Stimulated activated CD4-positive, alpha-beta T cell treated with anti-CD3 and anti-CD28 coated beads, Interleukin-2, amount 100 ng/mL, for 24 hours (primary cell): ENCODE measurements around the gene MSL1.

ENCODE experiments used
- DNase-seq, 2 donors: peaks; one replicate each; pipeline ENCODE4 v3.0.0-alpha.2; 2020

Gene MSL1

DNA sequence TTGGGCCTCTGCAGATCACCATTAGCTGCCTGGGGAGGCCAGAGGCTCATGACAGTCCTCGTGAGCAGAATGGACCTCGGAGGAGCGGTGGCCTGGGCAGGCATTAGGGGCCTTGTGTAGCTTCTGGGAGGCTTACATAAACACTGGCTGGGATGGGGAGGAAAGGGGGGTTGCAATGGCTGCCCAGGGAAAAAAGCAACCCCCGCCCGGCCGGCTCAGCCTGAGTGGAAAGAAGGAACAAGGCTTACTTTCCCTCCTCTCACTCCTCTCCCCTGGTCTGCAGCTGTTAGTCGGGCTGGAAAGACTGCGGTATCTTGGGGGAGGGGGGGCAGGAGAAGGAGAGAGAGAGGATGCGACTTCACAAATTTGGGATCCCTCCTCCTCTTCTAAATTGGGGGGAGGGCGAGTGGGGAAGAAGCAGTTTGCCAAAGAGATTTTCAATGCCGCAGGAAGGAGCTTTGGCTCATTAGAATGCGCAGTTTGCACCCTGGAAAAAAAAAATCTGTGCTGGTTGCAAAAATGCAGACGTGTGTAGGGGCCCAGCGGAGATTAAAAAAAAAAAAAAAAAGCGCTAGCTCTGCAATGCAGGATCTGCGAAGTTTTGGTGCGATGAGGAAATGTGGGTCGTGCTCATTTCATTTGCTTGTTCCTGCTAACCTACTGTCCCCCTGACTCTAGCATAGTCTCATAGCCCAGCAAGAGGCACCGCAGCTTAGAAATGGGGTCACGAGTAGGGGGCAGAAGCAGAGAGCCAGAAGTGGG, 14.8 kb upstream of the MSL1 start:
- DNase-seq: no peak

GRCh38 chr17:40107522-40108174, 14.1 kb upstream of the MSL1 start:
- peak in 1 of 2 donors; percentile 25 for DNase-seq

DNA sequence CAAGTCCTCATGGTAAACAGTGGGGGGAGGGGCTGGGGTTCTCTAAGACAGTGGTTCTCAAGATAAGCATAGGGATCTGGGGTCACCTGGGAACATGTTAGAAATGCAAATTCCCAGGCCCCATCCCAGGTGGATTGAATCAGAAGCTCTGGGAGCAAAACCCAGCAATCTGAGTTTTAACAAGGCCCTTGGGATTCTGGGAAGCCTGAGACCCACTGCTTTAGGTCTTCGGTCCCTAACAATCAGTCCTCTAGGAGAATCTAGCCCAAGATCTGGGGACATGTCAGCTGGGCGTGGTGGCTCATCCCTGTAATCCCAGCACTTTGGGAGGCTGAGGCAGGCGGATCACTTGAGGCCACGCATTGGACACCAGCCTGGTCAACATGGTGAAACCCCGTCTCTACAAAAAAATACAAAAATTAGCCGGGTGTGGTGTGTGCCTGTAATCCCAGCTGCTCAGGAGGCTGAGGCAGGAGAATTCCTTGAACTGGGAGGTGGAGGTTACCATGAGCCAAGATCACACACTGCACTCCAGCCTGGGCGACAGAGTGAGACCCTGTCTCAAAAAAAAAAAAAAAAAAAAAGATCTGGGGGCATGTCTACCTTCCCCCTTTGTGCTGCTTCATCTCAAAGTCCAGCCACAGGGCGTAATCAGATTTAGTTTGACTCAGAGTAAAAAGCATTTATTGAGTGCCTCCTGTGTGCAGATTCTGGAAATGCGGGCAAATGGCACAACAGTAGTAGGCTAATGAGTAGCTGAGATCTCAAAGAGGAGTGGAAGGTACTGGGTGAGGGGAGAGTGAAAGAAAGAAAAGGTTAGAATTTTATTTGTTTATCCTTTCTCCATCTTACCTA, 12.6 kb upstream of the MSL1 start:
- DNase-seq: no peak

DNA sequence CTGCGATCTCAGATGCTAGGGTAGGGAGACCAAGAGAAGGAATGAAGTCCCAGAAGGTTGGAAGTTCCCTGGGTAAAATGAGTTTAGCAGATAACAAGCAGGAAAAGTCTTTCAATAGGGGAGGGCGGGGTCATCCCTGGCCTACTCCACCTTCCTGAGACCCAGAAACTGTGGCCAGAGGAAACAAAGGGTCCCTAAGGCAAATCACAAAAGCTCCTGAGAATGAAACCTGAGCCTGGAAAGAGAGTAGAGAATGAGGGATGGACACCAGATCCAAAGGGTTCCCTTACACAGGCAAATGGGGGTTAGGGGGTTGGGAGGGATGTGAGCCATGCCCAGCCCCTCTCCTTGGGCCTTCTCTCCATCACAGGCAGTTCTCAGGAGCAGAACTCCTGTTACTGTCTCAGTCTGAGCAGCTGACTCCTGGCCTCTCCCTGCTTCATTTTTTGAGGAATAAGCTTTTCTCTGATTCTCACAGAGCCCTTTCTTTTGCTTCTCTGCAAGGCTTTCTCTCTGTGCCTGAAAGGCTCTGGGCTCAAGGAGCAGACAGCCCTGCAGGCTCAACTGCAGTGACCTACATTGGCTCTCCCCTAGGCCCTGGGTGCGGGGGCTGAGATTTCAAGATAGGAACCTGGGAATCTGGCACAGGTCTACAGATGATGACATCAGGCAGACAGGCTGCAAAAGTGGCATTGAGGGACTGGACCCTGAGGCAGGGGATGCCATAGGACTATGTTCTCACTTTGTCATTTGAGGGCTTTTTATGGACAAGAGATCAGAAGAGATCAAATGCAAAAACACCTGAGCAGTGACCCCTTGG, 11.5 kb upstream of the MSL1 start:
- DNase-seq: no peak

DNA sequence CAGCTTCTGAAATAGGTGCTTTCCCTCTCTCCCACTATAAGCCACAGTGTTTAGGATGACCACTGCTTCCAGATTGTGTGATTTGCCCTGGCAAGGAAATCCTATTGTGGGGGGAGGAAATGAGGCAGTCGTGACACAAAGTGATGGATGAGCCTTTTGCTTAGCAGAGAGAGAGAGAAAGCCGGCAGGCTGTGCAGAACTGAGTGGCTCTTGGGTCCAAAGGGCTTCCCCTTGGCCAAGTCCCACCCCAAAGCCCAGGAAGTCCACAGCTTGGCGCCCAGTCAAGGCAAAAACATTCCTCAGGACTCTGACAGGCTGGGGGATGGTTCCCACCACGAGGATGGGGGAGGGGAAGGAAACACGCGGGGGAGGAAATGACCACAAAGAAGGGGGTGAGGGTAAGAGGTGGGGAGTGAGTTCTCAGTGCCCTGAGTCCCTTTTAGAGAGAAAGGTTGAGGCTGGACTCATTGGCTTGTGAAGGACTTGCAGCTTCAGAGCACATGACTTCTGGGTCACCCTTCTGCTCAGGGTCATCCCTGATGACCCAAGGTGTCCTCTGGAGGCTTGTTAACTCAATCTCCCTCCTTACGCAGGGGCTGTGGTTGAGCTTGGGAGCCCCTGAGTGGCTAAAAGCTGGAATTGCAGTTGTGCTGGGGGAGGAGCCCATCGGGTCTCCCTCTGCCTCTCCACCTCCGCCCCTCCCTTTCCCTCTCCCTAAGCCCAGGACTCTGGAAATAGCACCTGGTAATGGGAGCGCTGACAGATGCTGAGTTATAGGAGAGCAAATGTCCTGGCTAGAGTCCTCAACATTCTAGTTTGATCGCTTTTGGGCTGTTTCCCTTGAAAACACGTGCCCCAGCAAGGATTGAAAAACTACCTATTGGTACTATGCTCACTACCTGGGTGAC, 10.3 kb upstream of the MSL1 start:
- peak; percentile 73 to 76 for DNase-seq

DNA sequence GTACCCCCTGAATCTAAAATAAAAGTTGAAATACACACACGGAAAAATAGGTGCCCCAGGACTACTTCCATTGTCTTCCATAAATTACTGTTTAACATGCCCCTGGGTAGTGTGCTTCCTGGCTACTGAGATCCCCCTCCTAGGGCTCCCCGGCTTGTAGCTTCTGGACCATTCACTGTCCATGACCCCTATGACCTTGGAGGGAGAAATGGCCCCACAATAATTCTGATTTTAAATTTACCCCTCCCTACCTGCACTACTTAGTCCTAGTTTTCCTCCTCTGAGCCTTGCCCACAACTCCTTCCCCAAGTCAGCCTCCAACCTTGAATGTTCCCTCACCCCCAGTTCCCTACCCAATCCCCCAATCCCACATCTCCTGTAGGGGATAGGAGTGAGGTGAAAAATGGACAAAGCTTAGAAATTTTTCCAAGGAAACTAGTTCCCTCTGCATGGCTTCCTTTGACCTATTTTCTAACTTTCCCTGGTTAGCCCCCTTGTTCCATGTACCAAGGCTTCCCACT, 9.5 kb upstream of the MSL1 start:
- DNase-seq: no peak

- DNase-seq: no peak
These were observed 9.1 kb upstream of the MSL1 start for GRCh38 chr17:40112718-40113109.

GRCh38 chr17:40113110-40113906, 8.5 kb upstream of the MSL1 start:
- peak; percentile 94 for DNase-seq

- DNase-seq: no peak
These were observed 7.9 kb upstream of the MSL1 start for GRCh38 chr17:40113907-40114245.

DNA sequence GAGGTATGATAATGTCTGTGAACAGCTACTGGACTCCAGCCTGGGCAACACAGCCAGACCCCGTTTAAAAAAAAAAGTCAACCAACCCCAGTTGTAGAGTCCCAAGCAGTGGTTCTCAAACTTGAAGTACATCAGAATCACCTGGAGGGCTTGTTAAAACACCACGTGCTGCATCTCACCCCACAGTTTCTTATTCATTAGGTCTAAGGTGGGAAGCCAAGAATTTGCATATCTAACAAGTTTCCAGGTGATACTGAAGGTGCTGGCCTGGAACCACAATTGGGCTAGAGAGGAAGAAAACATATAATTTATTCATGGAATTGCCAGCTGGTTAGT, 6.7 kb upstream of the MSL1 start:
- no peak for DNase-seq

DNA sequence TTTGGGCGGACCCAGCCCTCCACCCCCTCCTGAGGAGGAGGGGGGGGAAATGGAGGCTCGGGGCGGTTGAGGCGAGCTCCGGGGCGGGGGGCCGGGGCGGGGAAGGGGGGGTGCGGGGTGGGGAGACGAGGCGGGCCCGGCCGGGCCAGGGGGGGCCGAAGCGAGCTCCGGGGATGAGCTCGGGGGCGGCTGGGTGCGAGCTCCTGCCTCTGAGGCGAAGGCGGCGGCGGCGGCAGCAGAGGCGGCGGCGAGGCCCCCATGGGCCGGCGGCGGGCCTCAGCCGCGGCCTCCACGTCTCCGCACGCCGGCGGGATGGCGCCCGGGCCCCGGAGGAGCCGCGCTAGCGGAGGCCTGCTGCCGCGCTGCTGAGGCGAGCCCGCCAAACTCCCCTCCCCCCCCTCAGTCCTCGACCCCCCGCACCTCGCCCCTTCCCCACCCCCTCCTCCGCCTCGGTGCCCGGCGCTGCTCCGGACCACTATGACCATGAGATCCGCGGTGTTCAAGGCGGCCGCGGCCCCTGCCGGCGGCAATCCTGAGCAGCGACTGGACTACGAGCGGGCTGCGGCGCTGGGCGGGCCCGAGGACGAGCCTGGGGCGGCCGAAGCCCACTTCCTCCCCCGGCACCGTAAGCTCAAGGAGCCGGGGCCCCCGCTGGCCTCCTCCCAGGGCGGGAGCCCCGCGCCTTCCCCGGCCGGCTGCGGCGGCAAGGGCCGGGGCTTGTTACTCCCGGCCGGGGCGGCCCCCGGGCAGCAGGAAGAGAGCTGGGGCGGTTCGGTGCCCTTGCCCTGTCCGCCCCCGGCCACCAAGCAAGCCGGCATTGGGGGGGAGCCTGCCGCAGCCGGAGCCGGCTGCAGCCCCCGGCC, 596 bp downstream of the MSL1 start:
- peak in 1 of 2 donors; percentile 47 for DNase-seq

DNA sequence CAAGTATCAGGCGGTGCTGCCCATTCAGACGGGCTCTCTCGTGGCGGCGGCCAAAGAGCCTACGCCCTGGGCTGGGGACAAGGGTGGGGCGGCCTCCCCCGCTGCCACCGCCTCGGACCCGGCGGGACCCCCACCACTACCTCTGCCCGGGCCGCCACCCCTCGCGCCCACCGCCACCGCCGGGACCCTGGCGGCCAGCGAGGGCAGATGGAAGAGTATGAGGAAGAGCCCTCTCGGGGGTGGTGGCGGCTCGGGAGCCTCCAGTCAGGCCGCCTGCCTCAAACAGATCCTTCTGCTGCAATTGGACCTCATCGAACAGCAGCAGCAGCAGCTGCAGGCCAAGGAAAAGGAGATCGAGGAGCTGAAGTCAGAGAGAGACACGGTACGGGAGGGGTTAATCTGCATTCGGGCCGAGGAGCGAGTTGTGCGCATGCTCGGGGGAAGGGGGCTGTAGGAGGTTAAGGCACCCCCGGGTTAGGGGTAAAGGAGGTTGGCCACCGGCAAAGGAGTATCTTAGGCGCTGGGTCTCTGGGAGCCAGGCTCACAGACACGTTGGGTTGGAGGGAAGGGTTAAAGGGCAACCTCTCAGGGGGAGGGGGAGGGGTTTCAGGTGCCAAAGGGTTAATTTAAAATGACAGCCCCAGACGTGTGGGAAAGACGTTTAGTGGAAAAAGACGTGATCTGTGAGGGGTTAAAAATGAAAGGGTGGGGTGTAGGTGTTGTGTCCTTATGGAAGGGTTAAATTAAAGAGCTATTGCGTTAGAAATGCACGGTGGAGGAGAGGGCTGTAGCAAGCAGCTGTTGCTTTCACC, 1.4 kb downstream of the MSL1 start:
- peak; percentile 66 to 73 for DNase-seq

GRCh38 chr17:40123811-40124114, 2.0 kb downstream of the MSL1 start:
- DNase-seq: no peak

GRCh38 chr17:40124279-40125141, 2.7 kb downstream of the MSL1 start:
- DNase-seq: no peak

GRCh38 chr17:40129498-40129897, 7.7 kb downstream of the MSL1 start:
- no peak for DNase-seq

DNA sequence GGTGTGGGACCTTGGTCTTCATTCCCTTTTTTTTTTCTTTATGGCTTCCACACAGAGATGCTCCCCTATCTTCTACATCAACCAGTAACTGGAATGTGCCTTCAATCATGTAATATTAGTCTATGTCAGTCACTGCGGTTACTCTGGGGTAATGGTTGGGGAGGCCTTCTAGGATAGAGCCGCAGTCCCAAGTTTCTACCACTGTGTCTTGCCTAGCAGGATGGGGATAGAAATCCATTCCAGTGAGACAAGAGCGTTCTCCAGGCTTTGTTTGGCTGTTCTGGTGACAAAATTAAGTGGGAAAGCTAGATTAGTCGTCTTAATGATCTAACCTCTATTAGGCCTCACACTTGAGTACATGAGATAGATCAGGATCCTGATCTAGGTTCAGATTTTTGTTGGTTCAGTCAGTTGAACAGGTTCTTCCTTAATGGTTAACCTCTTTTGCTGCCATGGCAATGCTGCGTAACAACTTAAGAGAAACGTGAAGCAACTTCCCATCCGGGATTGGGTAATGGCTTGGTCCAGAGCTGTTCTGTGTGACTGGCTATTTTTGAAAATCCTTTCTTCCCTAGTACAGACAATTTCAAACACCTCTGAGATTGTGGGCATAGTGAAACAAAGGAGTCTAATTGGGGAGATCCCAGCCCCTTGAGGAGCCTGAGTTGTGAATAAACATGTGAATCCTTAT, 8.7 kb downstream of the MSL1 start:
- no peak for DNase-seq

DNA sequence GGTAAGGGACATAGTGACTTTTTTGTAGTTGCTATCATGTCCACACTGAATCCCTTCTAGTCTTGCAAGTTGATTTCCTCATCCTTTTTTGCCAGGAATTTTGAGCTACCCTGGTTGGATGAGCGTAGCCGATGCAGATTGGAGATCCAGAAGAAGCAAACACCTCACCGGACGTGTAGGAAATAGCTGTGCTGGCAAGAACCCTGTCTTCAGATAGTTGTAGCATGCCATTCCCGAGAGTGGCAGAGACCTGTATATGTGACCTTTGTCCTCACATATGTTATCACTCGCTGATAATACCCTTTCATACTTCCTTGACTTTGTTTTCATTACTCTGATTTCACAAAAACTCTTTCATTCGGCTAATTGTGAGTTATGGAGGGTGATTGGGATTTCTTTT, 12.4 kb downstream of the MSL1 start:
- DNase-seq: no peak

GRCh38 chr17:40135817-40136216, 14.0 kb downstream of the MSL1 start:
- no peak for DNase-seq
